Keratinocyte (primary cell): ENCODE measurements around the gene PAQR8. TPM values are rescaled to one million over a fixed set of nuclear protein-coding genes. Genes with fewer than 3 reads are reported as not detected.

Experiments
- DNase-seq: peaks from one replicate; pipeline ENCODE4 v3.0.0-alpha.2; 2011; ENCODE audit warnings: low read depth, missing footprints, low spot score
- FAIRE-seq: peaks from 2 replicates; lab custom pipeline; 2011; peaks lifted over from hg19 to GRCh38; lab: Jason Lieb, UNC
- H2AFZ ChIP-seq: 2 replicates; pipeline ENCODE4 v1.6.0; 2012; ENCODE audit warnings: low read length, control low read depth, inconsistent platforms; ENCODE audit not compliant: control insufficient read depth
- H3K27ac ChIP-seq: 2 replicates; pipeline ENCODE4 v1.5.1; 2011; ENCODE audit warnings: low read length; ENCODE audit not compliant: control insufficient read depth, insufficient read depth
- H3K27me3 ChIP-seq: 3 replicates; pipeline ENCODE4 v1.6.0; 2011; ENCODE audit warnings: low read length; ENCODE audit not compliant: control insufficient read depth, insufficient read depth; ENCODE audit errors: extremely low read depth
- H3K36me3 ChIP-seq, 2 experiments: 2 replicates in 1 of 2; 3 replicates in 1 of 2; pipeline ENCODE4 v1.5.1; 2011; ENCODE audit warnings: low read length in 2 of 2, mild to moderate bottlenecking in 1 of 2; ENCODE audit not compliant: control insufficient read depth in 2 of 2, insufficient read depth in 2 of 2; ENCODE audit errors: extremely low read depth in 1 of 2
- H3K4me1 ChIP-seq: 3 replicates; pipeline ENCODE4 v1.5.1; 2011; ENCODE audit warnings: low read length; ENCODE audit not compliant: control insufficient read depth, insufficient read depth; ENCODE audit errors: extremely low read depth
- H3K4me2 ChIP-seq: 3 replicates; pipeline ENCODE4 v1.6.0; 2011; ENCODE audit warnings: low read depth, low read length; ENCODE audit not compliant: control insufficient read depth, insufficient read depth; ENCODE audit errors: extremely low read depth
- H3K4me3 ChIP-seq, 3 experiments: fragments of 200-600 bp in 1 of 3; sonication (generic) in 1 of 3; 2 replicates in 2 of 3; 3 replicates in 1 of 3; pipeline ENCODE4 v1.5.1; 2011 to 2016; ENCODE audit warnings: low read length in 3 of 3, mild to moderate bottlenecking in 3 of 3, control low read depth in 2 of 3, inconsistent platforms in 1 of 3, low read depth in 1 of 3, mixed read lengths in 1 of 3, mixed run types in 1 of 3, moderate library complexity in 1 of 3; ENCODE audit not compliant: control insufficient read depth in 2 of 3, insufficient read depth in 2 of 3; ENCODE audit errors: extremely low read depth in 1 of 3
- H3K79me2 ChIP-seq: 2 replicates; pipeline ENCODE4 v1.6.0; 2012; ENCODE audit warnings: low read length; ENCODE audit not compliant: control insufficient read depth, insufficient read depth
- H3K9ac ChIP-seq: 3 replicates; pipeline ENCODE4 v1.6.0; 2011; ENCODE audit warnings: low read length; ENCODE audit not compliant: control insufficient read depth, insufficient read depth; ENCODE audit errors: extremely low read depth
- H3K9me1 ChIP-seq: 3 replicates; pipeline ENCODE4 v1.6.0; 2011; ENCODE audit warnings: low read length; ENCODE audit not compliant: control insufficient read depth, insufficient read depth; ENCODE audit errors: extremely low read depth
- H3K9me3 ChIP-seq: 2 replicates; pipeline ENCODE4 v1.5.1; 2012; ENCODE audit warnings: low read depth, low read length; ENCODE audit not compliant: control insufficient read depth
- H4K20me1 ChIP-seq: 3 replicates; pipeline ENCODE4 v1.6.0; 2011; ENCODE audit warnings: low read length; ENCODE audit not compliant: control insufficient read depth, insufficient read depth; ENCODE audit errors: extremely low read depth
- EZH2 ChIP-seq: IDR thresholded peaks from one replicate; pipeline ENCODE4 v1.6.1; 2012; ENCODE audit warnings: inconsistent platforms, mild to moderate bottlenecking, low read length, moderate library complexity
- dilution Hi-C: fragments of 300-500 bp; cut with MboI; formaldehyde crosslinking; loops from one replicate; pipeline ENCODE4 v1.7.0; 2020; ENCODE audit warnings: low sequenced_read_pairs; ENCODE audit not compliant: extremely low pct_ligation_motif_present
- polyA plus RNA-seq, 5 experiments: library from polyadenylated mRNA; depleted of rRNA in 3 of 5; stranded (reverse) in 3 of 5; stranded (forward) in 1 of 5; unstranded in 1 of 5; fragments of >200 nt; gene quantifications; 1 replicate in 1 of 5; 2 replicates in 3 of 5; 3 replicates in 1 of 5; pipeline versions ENCODE4 v1.2.1 to v1.2.3, GENCODE V29; 2011 to 2012; ENCODE audit warnings: missing spikeins in 2 of 5, low read depth in 1 of 5, low replicate concordance in 1 of 5
- TF ChIP-seq, protein P1 (sequence below), 3 experiments: IDR thresholded peaks in 1 of 3; conservative IDR thresholded peaks in 1 of 3; optimal IDR thresholded peaks in 1 of 3; 2 replicates in 2 of 3; 3 replicates in 1 of 3; pipeline versions ENCODE3 to v1.5.1; 2011; ENCODE audit warnings: low read length in 3 of 3, mild to moderate bottlenecking in 3 of 3, moderate library complexity in 2 of 3, control low read depth in 1 of 3, inconsistent platforms in 1 of 3; ENCODE audit not compliant: insufficient read depth in 2 of 3; ENCODE audit errors: extremely low read depth in 1 of 3

The PAQR8 gene
- polyA plus RNA-seq, 1 donor (not counting 4 experiments of a cell fraction or from before 2014, with no cell fraction given): 1.6 TPM

DNA sequence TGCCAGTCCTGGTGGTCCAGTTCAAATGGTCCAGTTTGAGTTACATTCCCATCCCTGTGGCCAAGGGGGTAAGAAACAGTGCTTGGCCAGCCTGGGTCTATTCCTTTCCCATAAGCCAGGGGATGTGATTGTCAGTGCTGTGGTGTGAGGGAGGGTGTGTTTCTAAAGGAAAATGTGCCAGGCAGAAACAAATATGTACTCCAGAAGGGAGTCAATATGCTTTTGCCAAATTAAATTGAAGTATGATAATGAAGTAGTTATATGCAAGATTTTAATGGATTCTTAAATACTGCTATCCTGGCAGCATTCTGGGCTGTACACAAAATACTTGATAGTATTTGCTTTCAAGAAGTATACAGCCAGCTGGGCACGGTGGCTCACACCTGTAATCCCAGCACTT, 16.6 kb upstream of the PAQR8 start:
- Histone ChIP-seq H3K4me2 (no peak overlapping the region), H3K27me3 (no peaks in the 10 kb centered on the region), H3K4me1 (no peaks in the 10 kb centered on the region), H3K4me3 (no peak overlapping the region), H3K36me3 (no peaks in the 10 kb centered on the region), H4K20me1 (no peaks in the 10 kb centered on the region), H3K9ac (no peak overlapping the region), H2AFZ (no peak overlapping the region), H3K9me3 (no peaks in the 10 kb centered on the region), H3K9me1 (no peaks in the 10 kb centered on the region), H3K27ac (no peak overlapping the region), H3K79me2 (no peaks in the 10 kb centered on the region)
- dilution Hi-C loops: no loop called here
- FAIRE-seq (no peak), DNase-seq (no peak)
- TF ChIP-seq, protein P1, sequence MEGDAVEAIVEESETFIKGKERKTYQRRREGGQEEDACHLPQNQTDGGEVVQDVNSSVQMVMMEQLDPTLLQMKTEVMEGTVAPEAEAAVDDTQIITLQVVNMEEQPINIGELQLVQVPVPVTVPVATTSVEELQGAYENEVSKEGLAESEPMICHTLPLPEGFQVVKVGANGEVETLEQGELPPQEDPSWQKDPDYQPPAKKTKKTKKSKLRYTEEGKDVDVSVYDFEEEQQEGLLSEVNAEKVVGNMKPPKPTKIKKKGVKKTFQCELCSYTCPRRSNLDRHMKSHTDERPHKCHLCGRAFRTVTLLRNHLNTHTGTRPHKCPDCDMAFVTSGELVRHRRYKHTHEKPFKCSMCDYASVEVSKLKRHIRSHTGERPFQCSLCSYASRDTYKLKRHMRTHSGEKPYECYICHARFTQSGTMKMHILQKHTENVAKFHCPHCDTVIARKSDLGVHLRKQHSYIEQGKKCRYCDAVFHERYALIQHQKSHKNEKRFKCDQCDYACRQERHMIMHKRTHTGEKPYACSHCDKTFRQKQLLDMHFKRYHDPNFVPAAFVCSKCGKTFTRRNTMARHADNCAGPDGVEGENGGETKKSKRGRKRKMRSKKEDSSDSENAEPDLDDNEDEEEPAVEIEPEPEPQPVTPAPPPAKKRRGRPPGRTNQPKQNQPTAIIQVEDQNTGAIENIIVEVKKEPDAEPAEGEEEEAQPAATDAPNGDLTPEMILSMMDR (optimal IDR thresholded peaks at IDR 0.05 in 1 of 3, IDR thresholded peaks at IDR 0.05 in 1 of 3, conservative IDR thresholded peaks at IDR 0.05 in 1 of 3; ENCODE audit: extremely low read depth in 1 of 3, insufficient read depth in 2 of 3, low read length in 3 of 3): no peak
- no peak for TF ChIP-seq EZH2

DNA sequence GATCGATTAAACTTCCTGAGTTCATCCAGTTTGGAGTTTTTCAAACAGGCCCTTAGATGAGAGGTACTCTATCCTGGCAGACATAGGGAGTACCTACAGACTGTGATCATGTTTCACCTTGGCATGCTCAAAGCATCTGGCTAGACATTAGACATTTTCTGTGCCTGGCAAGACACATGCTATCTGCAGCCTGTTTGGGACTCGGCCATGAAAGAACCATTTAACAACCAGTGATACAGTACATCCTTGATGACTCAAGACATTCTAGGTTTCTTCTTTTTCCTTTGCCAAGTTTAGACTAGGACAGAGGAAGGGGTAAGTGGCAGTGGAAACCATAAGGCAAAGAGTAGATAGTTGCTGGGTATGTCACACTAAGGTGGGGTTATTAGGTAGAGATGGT, 15.4 kb upstream of the PAQR8 start:
- dilution Hi-C loops: no loop called here
- H3K4me3 ChIP-seq: no peak overlapping the region
- H3K36me3 ChIP-seq: no peaks in the 10 kb centered on the region
- no peak for FAIRE-seq
- no peaks in the 10 kb centered on the region for H3K9me3 ChIP-seq
- H4K20me1 ChIP-seq: no peaks in the 10 kb centered on the region
- H3K4me1 ChIP-seq: no peaks in the 10 kb centered on the region
- TF ChIP-seq, protein P1 (optimal IDR thresholded peaks at IDR 0.05 in 1 of 3, IDR thresholded peaks at IDR 0.05 in 1 of 3, conservative IDR thresholded peaks at IDR 0.05 in 1 of 3; ENCODE audit: extremely low read depth in 1 of 3, insufficient read depth in 2 of 3, low read length in 3 of 3): no peak
- no peak for TF ChIP-seq EZH2
- H2AFZ ChIP-seq: peak overlapping the region; percentile 4
- no peak overlapping the region for H3K9ac ChIP-seq
- DNase-seq: no peak
- no peaks in the 10 kb centered on the region for H3K9me1 ChIP-seq
- no peak overlapping the region for H3K4me2 ChIP-seq
- no peaks in the 10 kb centered on the region for H3K27me3 ChIP-seq
- no peaks in the 10 kb centered on the region for H3K79me2 ChIP-seq
- no peak overlapping the region for H3K27ac ChIP-seq
